Neutrophil (primary cell): ENCODE measurements around the gene AK1.

ENCODE experiments used
- H3K27ac ChIP-seq: fragments of 200-600 bp; sonication (generic); 2 replicates; pipeline ENCODE4 v1.5.1; 2016; ENCODE audit warnings: mild to moderate bottlenecking, moderate library complexity
- H3K27me3 ChIP-seq: fragments of 200-600 bp; sonication (generic); 2 replicates; pipeline ENCODE4 v1.6.0; 2016; ENCODE audit warnings: mild to moderate bottlenecking
- H3K36me3 ChIP-seq: fragments of 200-600 bp; sonication (generic); 2 replicates; pipeline ENCODE4 v1.5.1; 2017
- H3K4me1 ChIP-seq, 2 experiments: fragments of 200-600 bp in 1 of 2; sonication (generic) in 1 of 2; 1 replicate in 1 of 2; 2 replicates in 1 of 2; pipeline versions ENCODE4 v1.5.1 to v1.6.1; 2013 to 2016; ENCODE audit warnings: low read depth in 1 of 2, low read length in 1 of 2, mild to moderate bottlenecking in 1 of 2, moderate library complexity in 1 of 2; ENCODE audit not compliant: control insufficient read depth in 1 of 2, insufficient read depth in 1 of 2
- H3K4me3 ChIP-seq, 2 experiments: fragments of 200-600 bp in 1 of 2; sonication (generic) in 1 of 2; 1 replicate in 1 of 2; 2 replicates in 1 of 2; pipeline ENCODE4 v1.5.1; 2013 to 2016; ENCODE audit warnings: low read depth in 1 of 2, low read length in 1 of 2, mild to moderate bottlenecking in 1 of 2, moderate library complexity in 1 of 2
- H3K9me3 ChIP-seq: fragments of 200-600 bp; sonication (generic); 2 replicates; pipeline ENCODE4 v1.5.1; 2016
- CTCF ChIP-seq: fragments of 200-600 bp; sonication (generic); IDR thresholded peaks from 2 replicates; pipeline ENCODE4 v1.5.1; 2016; ENCODE audit warnings: antibody characterized with exemption

The AK1 gene

GRCh38 chr9:127874301-127875221, 2.9 kb downstream of the AK1 start:
- H3K27me3 ChIP-seq, result peaks cover 32% of the 10 kb centered on the region
- H3K36me3 ChIP-seq, result no peaks in the 10 kb centered on the region
- H3K4me3 ChIP-seq, result no peak overlapping the region
- H3K9me3 ChIP-seq, result no peaks in the 10 kb centered on the region
- no peak for TF ChIP-seq CTCF
- no peak overlapping the region for H3K27ac ChIP-seq
- H3K4me1 ChIP-seq, result peaks cover 0 to 7% of the 10 kb centered on the region in 2 experiments

- H3K27me3 ChIP-seq, result peaks cover 29% of the 10 kb centered on the region
- no peak overlapping the region for H3K4me3 ChIP-seq
- no peak overlapping the region for H3K27ac ChIP-seq
- no peaks in the 10 kb centered on the region for H3K36me3 ChIP-seq
- peaks cover 0 to 7% of the 10 kb centered on the region in 2 experiments for H3K4me1 ChIP-seq
- TF ChIP-seq CTCF, result no peak
- H3K9me3 ChIP-seq, result no peaks in the 10 kb centered on the region
Measured at GRCh38 chr9:127873886-127874285, 3.6 kb downstream of the AK1 start.

- no peak for TF ChIP-seq CTCF
- H3K27ac ChIP-seq, result no peak overlapping the region
- H3K27me3 ChIP-seq, result peaks cover 22% of the 10 kb centered on the region
- no peaks in the 10 kb centered on the region for H3K9me3 ChIP-seq
- H3K4me3 ChIP-seq, result no peak overlapping the region
- peaks cover 0 to 7% of the 10 kb centered on the region in 2 experiments for H3K4me1 ChIP-seq
- H3K36me3 ChIP-seq, result no peaks in the 10 kb centered on the region
Measured at GRCh38 chr9:127873223-127873691, 4.2 kb downstream of the AK1 start.

- Histone ChIP-seq H3K4me3 (no peak overlapping the region), H3K9me3 (no peaks in the 10 kb centered on the region), H3K27ac (no peak overlapping the region), H3K4me1 (peaks cover 0 to 7% of the 10 kb centered on the region in 2 experiments), H3K36me3 (no peaks in the 10 kb centered on the region), H3K27me3 (peaks cover 16% of the 10 kb centered on the region)
- no peak for TF ChIP-seq CTCF
Measured at GRCh38 chr9:127872369-127873222, 4.9 kb downstream of the AK1 start.

GRCh38 chr9:127871531-127871930, 5.9 kb downstream of the AK1 start:
- no peaks in the 10 kb centered on the region for H3K36me3 ChIP-seq
- no peak overlapping the region for H3K4me3 ChIP-seq
- no peak overlapping the region for H3K27ac ChIP-seq
- peaks cover 5% of the 10 kb centered on the region for H3K27me3 ChIP-seq
- H3K4me1 ChIP-seq, result no peaks in the 10 kb centered on the region
- TF ChIP-seq CTCF, result no peak
- no peaks in the 10 kb centered on the region for H3K9me3 ChIP-seq
